HG03175 (cell line): ENCODE measurements around the gene CETN1.

Experiments used
- ATAC-seq: cut with Tn5 transposase; IDR thresholded peaks from one replicate; pipeline ENCODE4 v1.9.1; 2021; ENCODE audit warnings: mild to moderate bottlenecking, moderate library complexity; ENCODE audit not compliant: unreplicated experiment

CETN1 gene

GRCh38 chr18:574865-575645 is 5.1 kb upstream of the CETN1 start:
- no peak for ATAC-seq

GRCh38 chr18:576924-577323 is 3.3 kb upstream of the CETN1 start:
- ATAC-seq = no peak

- no peak for ATAC-seq
Observed at GRCh38 chr18:577643-578375, 2.4 kb upstream of the CETN1 start.

GRCh38 chr18:579238-579637 is 942 bp upstream of the CETN1 start:
- ATAC-seq = no peak

GRCh38 chr18:581096-581495 is 916 bp downstream of the CETN1 start:
- ATAC-seq = no peak

- no peak for ATAC-seq
Observed at GRCh38 chr18:582465-582864, 2.3 kb downstream of the CETN1 start.

- ATAC-seq = no peak
Observed at GRCh38 chr18:595068-595467, 14.9 kb downstream of the CETN1 start.

- ATAC-seq = no peak
Observed at GRCh38 chr18:595571-595970, 15.4 kb downstream of the CETN1 start.

- peak; percentile 59 for ATAC-seq
Observed at GRCh38 chr18:596288-596881, 16.2 kb downstream of the CETN1 start.

GRCh38 chr18:598124-598589 is 18.0 kb downstream of the CETN1 start:
- no peak for ATAC-seq

- no peak for ATAC-seq
Observed at GRCh38 chr18:600107-600506, 19.9 kb downstream of the CETN1 start.

GRCh38 chr18:604771-605170 is 24.6 kb downstream of the CETN1 start:
- no peak for ATAC-seq

GRCh38 chr18:607930-608329 is 27.8 kb downstream of the CETN1 start:
- ATAC-seq = no peak

- ATAC-seq = no peak
Observed at GRCh38 chr18:610214-610928, 30.2 kb downstream of the CETN1 start.

GRCh38 chr18:612156-612555 is 32.0 kb downstream of the CETN1 start:
- ATAC-seq = no peak

GRCh38 chr18:614193-614592 is 34.0 kb downstream of the CETN1 start:
- no peak for ATAC-seq

GRCh38 chr18:615092-615521 is 34.9 kb downstream of the CETN1 start:
- no peak for ATAC-seq

GRCh38 chr18:615773-616172 is 35.6 kb downstream of the CETN1 start:
- no peak for ATAC-seq

- no peak for ATAC-seq
Observed at GRCh38 chr18:616380-616995, 36.3 kb downstream of the CETN1 start.

- no peak for ATAC-seq
Observed at GRCh38 chr18:617970-618504, 37.9 kb downstream of the CETN1 start.
